ENCODE results near the gene RBPJ. TPM values are rescaled to one million over a fixed set of nuclear protein-coding genes. Genes with fewer than 3 reads are reported as not detected.

Gene RBPJ
- total and polyA plus RNA-seq, 2 of the 8 experiments (the other 6 are each of a cell fraction or from before 2014, with no cell fraction given), result 65.5 to 217 TPM

- Histone ChIP-seq H2BK120ac (replicated peaks; ENCODE audit: low read depth, low read length) (no peak overlapping the region), H3K9ac (replicated peaks in 1 of 4; ENCODE audit: extremely low read depth in 1 of 4, low read depth in 3 of 4, low read length in 3 of 4) (no peak overlapping the region), H3K4me1 (replicated peaks in 1 of 4; ENCODE audit: control insufficient read depth in 3 of 4, insufficient read depth in 4 of 4, low read length in 3 of 4) (peaks cover 0 to 3% (median under 1%) of the 10 kb centered on the region in 4 experiments; a peak in 1 of 7 replicates), H4K8ac (ENCODE audit: extremely low read depth, insufficient read depth, low read length) (no peak overlapping the region), H2AK5ac (ENCODE audit: low read depth, low read length) (no peak overlapping the region), H3K23me2 (ENCODE audit: low read depth, low read length) (no peaks in the 10 kb centered on the region), H2BK5ac (ENCODE audit: low read depth, low read length) (no peak overlapping the region), H3K23ac (ENCODE audit: insufficient read length) (no peak overlapping the region), H3K4ac (replicated peaks; ENCODE audit: insufficient read length, low read depth, low read length) (no peak overlapping the region), H2AFZ (ENCODE audit: low read length) (no peak overlapping the region), H3K4me3 (ENCODE audit: extremely low read depth in 1 of 4, insufficient read depth in 2 of 4, low read depth in 3 of 4, low read length in 4 of 4) (no peak overlapping the region), H3K18ac (ENCODE audit: extremely low read depth, low read length) (no peak overlapping the region), H3K4me2 (ENCODE audit: insufficient read depth in 1 of 2, low read depth in 2 of 2, low read length in 2 of 2) (no peak overlapping the region), H3K9me3 (ENCODE audit: insufficient read depth in 2 of 2, low read depth in 1 of 2, low read length in 1 of 2) (no peaks in the 10 kb centered on the region), H3K56ac (replicated peaks; ENCODE audit: insufficient read length, low read depth, low read length) (no peak overlapping the region), H3K14ac (ENCODE audit: insufficient read length) (no peak overlapping the region), H4K5ac (ENCODE audit: insufficient read length, low read depth, low read length) (no peak overlapping the region), H2BK20ac (ENCODE audit: low read length) (no peak overlapping the region), H3K27ac (ENCODE audit: low read depth, low read length) (no peak overlapping the region), H3K79me1 (ENCODE audit: low read depth, low read length) (0 out of 2 replicates have a peak, but pooled peaks cover 1% of the 10 kb centered on the region), H4K91ac (replicated peaks; ENCODE audit: insufficient read length, low read length) (no peak overlapping the region), H3K27me3 (replicated peaks in 1 of 4; ENCODE audit: control insufficient read depth in 3 of 4, extremely low read depth in 1 of 4, insufficient read depth in 3 of 4, low read length in 3 of 4) (no peaks in the 10 kb centered on the region), H2BK12ac (ENCODE audit: low read depth, low read length) (no peak overlapping the region), H3K79me2 (ENCODE audit: control insufficient read depth in 1 of 2, insufficient read depth in 2 of 2, low read length in 2 of 2) (peaks cover 0 to 70% of the 10 kb centered on the region in 2 experiments; a peak in 2 of 4 replicates), H4K20me1 (replicated peaks in 1 of 2; ENCODE audit: control insufficient read depth in 1 of 2, insufficient read depth in 2 of 2, low read length in 2 of 2) (no peaks in the 10 kb centered on the region), H2BK15ac (ENCODE audit: low read length) (no peak overlapping the region), H3K36me3 (ENCODE audit: control insufficient read depth in 2 of 4, insufficient read depth in 4 of 4, low read length in 3 of 4) (peaks cover 0 to 39% (median 14%) of the 10 kb centered on the region in 4 experiments; a peak in 3 of 8 replicates)
- ChIA-PET CTCF (ENCODE audit: partially characterized antibody) (interaction anchor here (1.2 to 4.5 kb wide), 6 partner anchors 8 to 58 kb away, joined by 3 to 19 read pairs (median 4); no protein-coding TSS in a partner anchor), POLR2A (ENCODE audit: partially characterized antibody) (interaction anchor here (1.2 kb wide), 2 partner anchors 8 to 54 kb away, joined by 3 to 7 read pairs; no protein-coding TSS in a partner anchor)
- WGBS, 2 experiments (ENCODE audit: extremely low coverage in 1 of 2, insufficient coverage in 1 of 2, insufficient read length in 1 of 2, insufficient replicate concordance in 2 of 2, low coverage in 1 of 2, low lambda C conversion rate in 2 of 2, missing lambda C conversion rate in 1 of 2), result 94% methylated on average over 5 of the region's 5 CpGs; no CpG with 5 or more reads in 1 of the 2 experiments
- FAIRE-seq, result no peak
- no peak for DNase-seq (ENCODE audit: low read depth in 1 of 2, low spot score in 2 of 2)
- TF ChIP-seq CREB1 (IDR thresholded peaks at IDR 0.05), result no peak
- no peak for TF ChIP-seq RBBP5 (IDR thresholded peaks at IDR 0.05; ENCODE audit: borderline replicate concordance, low read depth, low read length)
These were observed 67.9 kb downstream of the RBPJ start for GRCh38 chr4:26388671-26389070.

All from H1 (cell line).